HepG2 (cell line): Measurements from ENCODE around the gene CHMP4B.

ENCODE experiments used
- EP300 ChIP-seq, 3 experiments: sonication (generic) in 1 of 3; formaldehyde crosslinking in 1 of 3; IDR thresholded peaks; 2 replicates each; pipeline versions ENCODE4 v1.5.1 to v1.6.1; 2011 to 2020; ENCODE audit warnings: low read depth in 2 of 3, low read length in 2 of 3, borderline replicate concordance in 1 of 3, improper control_type of control experiment in 1 of 3, mild to moderate bottlenecking in 1 of 3, missing genetic modification reagents in 1 of 3, moderate library complexity in 1 of 3
- FOSL1 ChIP-seq: sonication (generic); formaldehyde crosslinking; IDR thresholded peaks from 2 replicates; pipeline ENCODE4 v1.9.0; 2021; ENCODE audit warnings: missing genetic modification reagents, borderline replicate concordance
- HNRNPL ChIP-seq: fragments of 200-400 bp; formaldehyde crosslinking; IDR thresholded peaks from 2 replicates; pipeline ENCODE4 v1.6.1; 2017; ENCODE audit warnings: mild to moderate bottlenecking, low read depth, low read length
- MEIS1 ChIP-seq: sonication (generic); formaldehyde crosslinking; IDR thresholded peaks from 2 replicates; pipeline ENCODE4 v1.9.0; 2021; ENCODE audit warnings: mild to moderate bottlenecking, missing genetic modification reagents, moderate library complexity, borderline replicate concordance
- RAD21 ChIP-seq: fragments of 450-650 bp; formaldehyde crosslinking; IDR thresholded peaks from 2 replicates; pipeline ENCODE4 v1.5.0; 2020; ENCODE audit warnings: mild to moderate bottlenecking
- SRSF4 ChIP-seq: fragments of 200-400 bp; formaldehyde crosslinking; IDR thresholded peaks from one replicate; pipeline ENCODE4 v1.6.1; 2018; ENCODE audit warnings: mild to moderate bottlenecking, low read depth, low read length, moderate library complexity; ENCODE audit not compliant: poor library complexity, severe bottlenecking
- ZNF460 ChIP-seq: sonication (generic); formaldehyde crosslinking; IDR thresholded peaks from 2 replicates; pipeline ENCODE4 v1.5.1; 2020; ENCODE audit warnings: missing genetic modification reagents, mild to moderate bottlenecking, borderline replicate concordance
- ZNF530 ChIP-seq: sonication (generic); formaldehyde crosslinking; IDR thresholded peaks from 2 replicates; pipeline ENCODE4 v1.5.0; 2020; ENCODE audit warnings: low read depth, mild to moderate bottlenecking, missing genetic modification reagents
- ZNF782 ChIP-seq: sonication (generic); formaldehyde crosslinking; IDR thresholded peaks from 2 replicates; pipeline ENCODE4 v1.4.0; 2020; ENCODE audit warnings: missing genetic modification reagents, mild to moderate bottlenecking, borderline replicate concordance
- TF ChIP-seq, protein P1 (sequence below): sonication (generic); formaldehyde crosslinking; IDR thresholded peaks from 2 replicates; pipeline ENCODE4 v1.4.0; 2020; ENCODE audit warnings: low read depth, missing genetic modification reagents

DNA sequence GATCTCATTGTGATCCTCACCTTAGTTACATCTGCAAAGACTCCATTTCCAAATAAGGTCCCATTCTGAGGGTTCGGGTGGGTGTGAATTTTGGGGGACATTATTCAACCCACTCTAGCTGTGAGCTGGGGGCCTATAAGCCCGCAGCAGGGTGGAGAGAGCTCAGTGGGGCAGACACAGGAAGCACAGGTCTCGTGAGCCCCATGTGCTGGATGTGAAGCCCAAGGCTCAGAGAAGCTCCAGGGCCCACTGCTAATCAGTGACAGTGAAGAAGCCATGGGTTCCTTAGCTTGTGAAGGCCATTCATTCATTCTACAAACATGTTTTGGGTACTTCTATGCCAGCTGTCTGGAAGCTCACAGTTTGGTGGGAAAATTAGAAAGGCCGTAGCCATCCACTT, 47.5 kb downstream of the CHMP4B start:
- TF ChIP-seq SRSF4: no peak
- TF ChIP-seq ZNF782: no peak
- no peak for TF ChIP-seq ZNF460 (CRISPR knock-in tag)
- no peak for TF ChIP-seq EP300 (IDR thresholded peaks at IDR 0.05; ENCODE audit: low read depth in 2 of 2, low read length in 2 of 2)
- TF ChIP-seq EP300 (CRISPR knock-in tag; IDR thresholded peaks at IDR 0.05; ENCODE audit: borderline replicate concordance): no peak
- TF ChIP-seq FOSL1 (CRISPR knock-in tag): no peak
- TF ChIP-seq HNRNPL: no peak
- TF ChIP-seq MEIS1 (CRISPR knock-in tag): no peak
- no peak for TF ChIP-seq ZNF530 (CRISPR knock-in tag)
- TF ChIP-seq, protein P1, sequence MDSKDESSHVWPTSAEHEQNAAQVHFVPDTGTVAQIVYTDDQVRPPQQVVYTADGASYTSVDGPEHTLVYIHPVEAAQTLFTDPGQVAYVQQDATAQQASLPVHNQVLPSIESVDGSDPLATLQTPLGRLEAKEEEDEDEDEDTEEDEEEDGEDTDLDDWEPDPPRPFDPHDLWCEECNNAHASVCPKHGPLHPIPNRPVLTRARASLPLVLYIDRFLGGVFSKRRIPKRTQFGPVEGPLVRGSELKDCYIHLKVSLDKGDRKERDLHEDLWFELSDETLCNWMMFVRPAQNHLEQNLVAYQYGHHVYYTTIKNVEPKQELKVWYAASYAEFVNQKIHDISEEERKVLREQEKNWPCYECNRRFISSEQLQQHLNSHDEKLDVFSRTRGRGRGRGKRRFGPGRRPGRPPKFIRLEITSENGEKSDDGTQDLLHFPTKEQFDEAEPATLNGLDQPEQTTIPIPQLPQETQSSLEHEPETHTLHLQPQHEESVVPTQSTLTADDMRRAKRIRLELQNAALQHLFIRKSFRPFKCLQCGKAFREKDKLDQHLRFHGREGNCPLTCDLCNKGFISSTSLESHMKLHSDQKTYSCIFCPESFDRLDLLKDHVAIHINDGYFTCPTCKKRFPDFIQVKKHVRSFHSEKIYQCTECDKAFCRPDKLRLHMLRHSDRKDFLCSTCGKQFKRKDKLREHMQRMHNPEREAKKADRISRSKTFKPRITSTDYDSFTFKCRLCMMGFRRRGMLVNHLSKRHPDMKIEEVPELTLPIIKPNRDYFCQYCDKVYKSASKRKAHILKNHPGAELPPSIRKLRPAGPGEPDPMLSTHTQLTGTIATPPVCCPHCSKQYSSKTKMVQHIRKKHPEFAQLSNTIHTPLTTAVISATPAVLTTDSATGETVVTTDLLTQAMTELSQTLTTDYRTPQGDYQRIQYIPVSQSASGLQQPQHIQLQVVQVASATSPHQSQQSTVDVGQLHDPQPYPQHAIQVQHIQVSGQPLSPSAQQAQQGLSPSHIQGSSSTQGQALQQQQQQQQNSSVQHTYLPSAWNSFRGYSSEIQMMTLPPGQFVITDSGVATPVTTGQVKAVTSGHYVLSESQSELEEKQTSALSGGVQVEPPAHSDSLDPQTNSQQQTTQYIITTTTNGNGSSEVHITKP (CRISPR knock-in tag): no peak
- TF ChIP-seq RAD21 (CRISPR knock-in tag): no peak
